NCI-H1436 treated with DMSO at 0.1 percent for 48 hours (cell line): ENCODE data around the gene ZEB2.

Experiments
- DNase-seq: peaks from one replicate; lab custom pipeline; 2025; lab: John Stamatoyannopoulos, UW

Gene ZEB2

DNA sequence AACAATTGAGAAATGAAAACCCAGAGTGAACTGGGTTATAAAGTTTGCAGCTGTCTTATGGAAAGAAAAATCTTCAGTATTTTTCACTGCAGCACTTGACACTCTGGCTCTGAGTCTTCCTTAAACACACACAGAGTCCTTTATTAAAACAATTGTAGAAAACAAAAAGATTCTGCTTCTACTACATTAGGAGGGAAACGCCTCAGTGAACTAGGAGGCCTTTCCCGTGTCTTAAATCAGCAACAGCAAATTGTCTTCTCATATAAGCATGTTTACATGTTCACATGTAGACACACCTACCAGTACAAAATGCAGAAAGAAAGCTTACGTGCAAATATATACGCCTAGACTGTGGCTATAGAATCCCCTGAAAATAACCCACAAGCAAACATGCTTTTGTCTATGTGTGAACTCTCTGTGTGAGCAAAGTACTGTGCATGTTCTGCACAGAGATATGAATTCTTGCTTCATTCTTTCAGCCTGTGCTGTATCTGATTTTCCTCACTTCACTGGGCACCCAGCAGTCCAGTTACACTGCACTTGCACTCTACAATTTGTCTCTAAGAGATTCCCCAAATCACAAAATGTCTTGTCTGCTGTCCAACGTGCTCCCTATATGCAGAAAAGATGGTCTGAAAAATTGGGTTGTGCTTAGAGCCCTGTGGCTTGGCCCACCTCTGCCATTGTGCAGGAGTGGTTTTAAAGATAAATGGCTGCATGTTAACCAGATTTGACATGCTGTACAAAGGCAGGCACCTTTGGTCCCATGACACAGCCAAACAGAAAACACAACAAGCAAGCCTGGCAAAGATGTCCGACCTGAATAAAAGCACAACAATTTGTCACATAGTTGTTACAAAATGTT is 24.5 kb downstream of the ZEB2 start:
- no peak for DNase-seq

GRCh38 chr2:144493027-144493809 is 26.7 kb downstream of the ZEB2 start:
- no peak for DNase-seq

- DNase-seq: no peak
Measured at GRCh38 chr2:144490857-144491256, 29.1 kb downstream of the ZEB2 start.

GRCh38 chr2:144490017-144490416 is 29.9 kb downstream of the ZEB2 start:
- DNase-seq: no peak

DNA sequence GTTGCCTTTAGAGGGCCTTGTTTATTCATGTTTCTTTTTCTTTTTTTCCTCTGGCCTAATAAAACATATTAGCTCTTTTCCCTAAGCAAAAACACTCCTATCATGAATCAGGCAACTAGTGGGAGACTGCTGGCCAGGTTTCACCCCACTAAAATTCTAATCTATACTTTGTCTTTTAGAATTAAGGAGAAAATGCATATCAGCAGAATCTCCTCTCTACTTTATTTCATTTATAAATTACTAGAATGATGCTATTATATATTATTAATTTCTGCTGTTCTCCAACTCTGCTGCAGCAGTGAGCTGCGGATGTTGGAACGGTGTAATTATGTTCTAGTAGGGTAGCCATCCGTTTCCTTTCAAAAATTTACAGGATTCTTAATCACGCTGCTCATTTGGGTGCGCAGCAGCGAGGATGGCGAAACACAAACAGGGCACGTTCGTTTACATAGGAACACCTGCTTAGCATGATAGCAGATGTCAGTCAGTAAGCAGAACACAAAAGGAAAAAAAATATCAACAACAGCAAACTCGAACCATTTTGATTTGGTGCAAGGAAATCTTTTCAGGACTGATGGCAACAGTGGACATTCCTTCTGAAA is 30.5 kb downstream of the ZEB2 start:
- no peak for DNase-seq

DNA sequence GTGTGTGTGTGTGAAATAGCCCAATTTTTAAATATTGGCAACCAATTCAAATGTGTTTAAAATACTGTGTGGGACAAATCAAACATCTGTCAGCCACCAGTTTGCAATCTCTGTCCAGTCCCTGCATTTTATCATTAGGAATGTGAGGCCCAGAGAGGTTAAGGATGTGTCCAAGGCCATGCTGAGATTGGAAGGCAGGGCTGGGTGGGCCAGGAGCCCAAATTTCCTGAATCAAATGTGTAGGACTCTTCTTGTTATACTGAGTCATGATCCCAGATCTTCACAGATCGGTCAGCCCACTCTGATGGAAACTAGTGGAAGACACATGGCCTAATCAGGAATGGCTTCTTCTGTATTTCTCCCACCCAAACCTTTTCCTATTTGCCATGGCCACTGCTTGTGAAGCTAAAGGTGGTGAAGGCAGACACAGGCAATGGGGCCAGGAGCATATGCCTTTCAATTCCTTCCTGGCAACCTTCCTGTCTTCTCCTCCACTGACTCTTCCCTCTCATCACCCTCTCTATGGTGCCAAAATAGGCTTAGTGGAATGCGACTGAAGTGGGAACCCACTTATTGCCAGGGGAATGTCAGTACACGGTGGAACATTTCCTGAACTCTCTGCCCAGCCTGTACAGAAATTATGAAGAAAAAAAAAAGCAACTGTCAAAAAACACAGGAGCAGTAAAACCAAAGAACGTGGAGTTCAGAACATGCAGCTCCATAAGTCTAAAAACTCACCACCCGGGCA is 35.5 kb downstream of the ZEB2 start:
- DNase-seq: no peak

DNA sequence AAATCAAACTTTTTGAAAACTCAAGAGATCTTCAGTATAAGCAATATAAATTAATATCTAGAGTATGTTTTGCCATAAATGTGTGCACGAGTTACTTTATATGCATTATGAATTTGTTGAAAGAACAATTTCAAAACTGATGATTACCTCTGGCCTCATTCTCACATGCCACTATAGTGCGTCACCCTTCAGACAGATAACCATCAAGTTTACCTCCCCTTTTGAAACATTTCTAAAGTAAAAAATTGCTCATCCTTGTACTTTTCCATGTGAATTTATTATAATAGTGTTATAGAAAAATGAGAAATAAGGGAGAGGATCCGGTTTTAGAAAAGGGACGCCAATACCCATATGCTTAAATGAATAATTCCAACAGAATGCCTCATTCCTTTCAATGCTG is 38.3 kb downstream of the ZEB2 start:
- DNase-seq: no peak

GRCh38 chr2:144481109-144481508 is 38.8 kb downstream of the ZEB2 start:
- no peak for DNase-seq

- no peak for DNase-seq
Measured at GRCh38 chr2:144480285-144480684, 39.6 kb downstream of the ZEB2 start.

DNA sequence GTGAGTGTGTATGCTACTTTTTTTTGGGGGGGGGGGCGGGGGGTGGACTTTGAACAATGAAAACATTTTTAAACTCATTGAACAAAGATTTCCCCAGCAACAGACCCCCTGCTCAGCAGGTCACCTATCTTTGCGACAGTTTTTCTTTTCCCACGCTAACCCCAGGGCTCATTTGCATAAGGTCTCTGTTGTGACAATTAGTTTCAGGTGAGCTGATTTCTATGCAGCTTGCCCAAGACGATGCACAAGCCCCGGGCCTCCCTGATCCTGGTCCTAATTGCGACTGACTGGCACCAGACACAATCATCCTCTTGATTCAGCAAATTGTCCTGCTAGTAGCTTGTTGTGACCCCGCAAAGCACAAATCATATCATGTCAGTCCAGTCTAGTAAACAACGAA is 40.3 kb downstream of the ZEB2 start:
- no peak for DNase-seq

DNA sequence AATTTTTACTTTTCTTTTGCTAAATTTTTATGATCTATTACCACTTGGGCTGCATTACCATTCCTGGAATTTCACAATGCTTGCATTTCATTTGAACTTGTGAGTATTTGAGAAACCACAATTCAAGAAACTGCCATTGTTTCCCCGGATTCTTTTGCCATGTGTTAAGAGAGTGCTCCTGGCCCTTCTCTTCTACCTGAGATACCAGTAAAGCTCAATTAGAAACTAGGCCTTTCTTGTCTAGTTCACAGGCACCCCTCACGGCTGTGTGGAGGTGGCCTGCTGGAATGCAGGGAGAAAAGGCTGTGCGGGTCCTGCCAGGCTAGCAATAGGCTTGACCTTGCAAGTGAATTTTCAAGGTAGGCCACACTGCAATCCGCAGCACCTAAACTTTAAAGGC is 40.8 kb downstream of the ZEB2 start:
- DNase-seq: no peak

DNA sequence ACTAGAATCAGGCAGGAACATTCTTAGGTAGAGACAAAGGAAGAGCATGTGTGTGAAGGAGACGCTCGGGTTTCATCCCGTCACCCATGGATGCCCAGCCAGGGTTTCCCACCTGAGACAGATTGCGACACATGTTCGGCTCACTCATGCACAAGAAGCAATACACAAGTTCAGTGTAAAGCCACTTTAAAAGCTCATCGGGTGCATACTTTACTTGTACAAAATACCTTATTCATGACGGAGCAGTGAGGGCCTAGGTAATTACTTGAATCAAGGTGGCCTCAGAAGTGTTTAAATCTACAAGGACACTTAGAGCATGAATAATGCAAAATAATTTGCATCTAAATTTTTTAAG is 42.0 kb downstream of the ZEB2 start:
- DNase-seq: no peak

- no peak for DNase-seq
Measured at GRCh38 chr2:144477281-144477956, 42.5 kb downstream of the ZEB2 start.

DNA sequence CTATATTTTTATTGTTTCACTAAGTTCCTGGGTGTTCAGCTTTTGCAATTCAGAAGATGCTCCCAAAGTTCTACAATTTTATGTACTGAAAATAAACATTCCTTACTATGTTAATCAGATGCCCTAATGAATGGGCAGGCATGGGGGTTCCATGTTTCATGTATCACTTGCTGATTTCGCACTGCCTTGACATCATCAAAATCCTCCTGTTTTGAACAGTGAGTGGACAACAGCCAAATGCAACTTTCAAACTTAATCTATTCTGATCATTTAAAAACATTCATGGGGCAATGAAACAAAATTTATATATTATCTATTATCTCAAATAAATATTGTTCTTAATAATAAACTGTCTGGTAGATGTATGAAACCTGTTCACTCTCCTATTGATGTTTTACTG is 43.2 kb downstream of the ZEB2 start:
- DNase-seq: no peak

GRCh38 chr2:144475569-144476275 is 44.2 kb downstream of the ZEB2 start:
- no peak for DNase-seq

DNA sequence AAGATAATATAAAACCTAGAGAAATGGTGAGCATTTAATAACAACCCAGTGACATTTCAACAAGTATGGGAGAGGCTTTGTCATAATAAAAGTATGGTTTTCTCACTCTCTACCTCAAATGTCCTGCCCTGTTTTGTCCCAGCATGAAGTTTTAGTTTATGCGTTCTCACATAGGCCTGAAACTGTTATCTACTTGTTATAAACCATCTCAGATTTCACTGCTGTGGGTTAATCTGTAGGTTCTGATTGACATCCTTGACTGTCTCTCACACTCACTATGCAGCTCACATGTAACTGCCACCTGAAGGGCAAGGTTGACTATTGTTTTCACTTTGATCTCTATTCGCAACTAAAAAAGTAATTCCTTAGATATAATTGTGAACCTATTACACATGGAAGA is 44.9 kb downstream of the ZEB2 start:
- DNase-seq: no peak

DNA sequence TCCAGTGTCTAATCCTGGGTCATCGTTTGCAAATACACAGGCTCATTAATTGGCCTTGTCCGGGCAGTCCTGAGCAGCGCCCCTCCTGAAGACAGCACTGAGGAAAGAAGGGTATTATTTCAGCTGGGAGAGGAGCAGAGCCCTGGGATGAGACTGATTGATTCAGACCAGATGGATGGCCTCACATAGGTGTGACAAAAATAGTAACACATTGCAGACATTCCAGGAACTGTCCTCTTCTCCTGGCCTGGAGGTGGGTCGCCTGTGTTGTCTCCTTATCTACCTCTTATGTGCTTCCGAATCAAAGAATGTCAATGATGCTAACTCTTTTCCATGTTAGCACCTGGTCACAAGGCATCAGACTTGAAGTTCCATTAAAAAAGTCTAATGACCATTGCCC is 45.9 kb downstream of the ZEB2 start:
- DNase-seq: no peak

GRCh38 chr2:144472911-144473310 is 47.0 kb downstream of the ZEB2 start:
- no peak for DNase-seq

GRCh38 chr2:144472046-144472412 is 47.9 kb downstream of the ZEB2 start:
- DNase-seq: no peak

- DNase-seq: no peak
Measured at GRCh38 chr2:144471305-144472045, 48.4 kb downstream of the ZEB2 start.
